ENCODE results near the gene ANKRD66.
"Not testable (repeated sequence)": the region's sequence is repeated elsewhere in the genome, so short reads cannot be mapped to it uniquely, and the experiment has no call there.

ANKRD66 gene

DNA sequence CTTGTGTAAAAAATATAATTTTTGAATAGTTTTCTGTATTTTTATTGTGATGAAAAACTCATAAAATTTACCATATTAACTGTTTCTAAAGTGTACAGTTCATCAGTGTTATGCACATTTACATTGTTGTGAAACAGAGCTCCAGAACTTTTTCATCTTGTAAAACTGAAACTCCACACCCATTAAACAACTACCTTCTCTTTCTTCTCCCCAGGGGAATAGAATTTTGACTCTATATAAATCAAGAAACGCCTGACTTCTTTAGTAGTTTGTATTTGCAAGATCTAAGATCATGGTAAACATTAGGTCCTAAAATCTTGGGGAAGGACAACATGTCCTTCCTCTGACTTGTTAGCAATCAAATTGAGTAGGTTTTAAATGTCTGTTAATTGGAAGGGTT is 9.1 kb downstream of the ANKRD66 start:
- DNase-seq (ENCODE audit: low read depth), result no peak

GRCh38 chr6:46756469-46757213 is 9.9 kb downstream of the ANKRD66 start:
- no peak for DNase-seq (ENCODE audit: low read depth)

DNA sequence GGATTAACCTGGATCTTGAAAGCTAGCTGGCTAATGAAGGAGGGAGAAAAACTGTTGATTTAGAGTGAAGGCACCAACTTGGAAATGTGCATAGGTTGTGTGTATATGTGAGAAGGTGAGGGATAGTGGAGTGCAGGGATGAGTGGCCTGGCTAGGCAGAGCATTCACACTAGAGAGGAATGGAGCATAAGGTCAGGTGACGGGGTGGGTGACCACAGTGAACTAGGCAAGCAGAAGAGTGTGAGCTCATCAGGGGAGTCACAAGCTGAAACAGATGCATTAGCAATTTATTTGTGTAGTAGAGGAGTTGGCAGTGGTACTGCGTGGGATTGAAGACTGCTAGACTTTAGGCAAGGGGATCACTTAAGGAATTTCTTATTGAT is 10.5 kb downstream of the ANKRD66 start:
- no peak for DNase-seq (ENCODE audit: low read depth)

- no peak for DNase-seq (ENCODE audit: low read depth)
Measured at GRCh38 chr6:46758960-46759753, 12.4 kb downstream of the ANKRD66 start.

DNA sequence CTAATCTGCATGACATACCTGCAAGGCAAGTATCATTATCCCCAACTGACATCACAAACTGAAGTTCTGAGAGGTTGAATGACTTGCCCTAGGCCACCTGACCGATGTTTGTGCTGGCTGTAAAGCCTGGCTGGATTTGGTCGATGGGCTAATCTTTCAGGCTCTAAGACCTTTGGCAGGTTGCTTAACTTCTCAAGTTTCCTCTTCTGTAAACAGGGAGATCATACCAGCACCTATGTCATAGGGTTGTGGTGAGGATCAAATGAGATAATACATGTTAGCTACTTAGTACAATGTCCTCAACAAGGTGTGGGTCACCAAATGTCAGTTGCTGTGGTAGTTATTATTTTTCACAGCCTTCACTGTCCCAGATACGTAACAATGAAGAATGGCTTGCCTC is 14.2 kb downstream of the ANKRD66 start:
- DNase-seq (ENCODE audit: low read depth), result no peak

- no peak for DNase-seq (ENCODE audit: low read depth)
Measured at GRCh38 chr6:46763466-46763865, 16.7 kb downstream of the ANKRD66 start.

DNA sequence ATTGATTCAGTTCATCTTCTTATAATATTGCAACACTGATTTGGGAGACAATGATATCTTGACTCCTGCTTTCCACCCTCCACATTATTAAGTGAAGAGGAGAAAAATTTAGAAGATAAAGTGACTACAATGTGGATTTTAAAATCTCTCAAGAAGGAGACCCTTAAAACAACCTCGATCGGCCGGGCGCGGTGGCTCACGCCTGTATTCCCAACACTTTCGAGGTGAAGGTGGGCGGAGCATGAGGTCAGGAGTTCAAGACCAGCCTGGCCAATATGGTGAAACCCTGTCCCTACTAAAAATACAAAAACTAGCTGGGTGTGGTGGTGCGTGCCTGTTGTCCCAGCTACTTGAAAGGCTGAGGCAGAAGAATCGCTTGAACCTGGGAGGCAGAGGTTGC is 17.5 kb downstream of the ANKRD66 start:
- not testable (repeated sequence) for DNase-seq (ENCODE audit: low read depth)

- DNase-seq (ENCODE audit: low read depth), result no peak
Measured at GRCh38 chr6:46764961-46765360, 18.2 kb downstream of the ANKRD66 start.

DNA sequence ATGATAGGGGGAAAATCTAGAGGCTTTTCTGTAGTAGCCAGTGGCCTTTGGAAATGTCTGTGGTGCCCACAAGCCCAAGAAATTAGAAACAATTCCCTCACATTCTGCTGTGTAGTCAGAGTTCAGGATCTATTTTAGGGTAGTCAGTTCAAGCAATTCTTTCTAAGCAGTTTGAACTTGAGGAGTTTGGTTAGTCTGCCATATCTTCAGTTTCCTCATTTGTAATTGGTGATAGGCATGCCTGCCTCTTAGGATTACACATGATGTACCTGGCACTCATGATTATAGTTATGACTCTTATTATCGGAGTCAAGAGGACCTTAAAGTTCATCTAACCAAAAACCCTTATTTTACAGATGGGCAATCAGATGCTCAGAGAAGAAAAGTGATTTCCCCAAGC is 25.3 kb downstream of the ANKRD66 start:
- DNase-seq (ENCODE audit: low read depth), result no peak

GRCh38 chr6:46772762-46773161 is 26.0 kb downstream of the ANKRD66 start:
- DNase-seq (ENCODE audit: low read depth), result no peak

- no peak for DNase-seq (ENCODE audit: low read depth)
Measured at GRCh38 chr6:46773201-46773855, 26.6 kb downstream of the ANKRD66 start.

GRCh38 chr6:46774736-46775135 is 28.0 kb downstream of the ANKRD66 start:
- DNase-seq (ENCODE audit: low read depth), result not testable (repeated sequence)

GRCh38 chr6:46776070-46776712 is 29.5 kb downstream of the ANKRD66 start:
- DNase-seq (ENCODE audit: low read depth), result no peak

DNA sequence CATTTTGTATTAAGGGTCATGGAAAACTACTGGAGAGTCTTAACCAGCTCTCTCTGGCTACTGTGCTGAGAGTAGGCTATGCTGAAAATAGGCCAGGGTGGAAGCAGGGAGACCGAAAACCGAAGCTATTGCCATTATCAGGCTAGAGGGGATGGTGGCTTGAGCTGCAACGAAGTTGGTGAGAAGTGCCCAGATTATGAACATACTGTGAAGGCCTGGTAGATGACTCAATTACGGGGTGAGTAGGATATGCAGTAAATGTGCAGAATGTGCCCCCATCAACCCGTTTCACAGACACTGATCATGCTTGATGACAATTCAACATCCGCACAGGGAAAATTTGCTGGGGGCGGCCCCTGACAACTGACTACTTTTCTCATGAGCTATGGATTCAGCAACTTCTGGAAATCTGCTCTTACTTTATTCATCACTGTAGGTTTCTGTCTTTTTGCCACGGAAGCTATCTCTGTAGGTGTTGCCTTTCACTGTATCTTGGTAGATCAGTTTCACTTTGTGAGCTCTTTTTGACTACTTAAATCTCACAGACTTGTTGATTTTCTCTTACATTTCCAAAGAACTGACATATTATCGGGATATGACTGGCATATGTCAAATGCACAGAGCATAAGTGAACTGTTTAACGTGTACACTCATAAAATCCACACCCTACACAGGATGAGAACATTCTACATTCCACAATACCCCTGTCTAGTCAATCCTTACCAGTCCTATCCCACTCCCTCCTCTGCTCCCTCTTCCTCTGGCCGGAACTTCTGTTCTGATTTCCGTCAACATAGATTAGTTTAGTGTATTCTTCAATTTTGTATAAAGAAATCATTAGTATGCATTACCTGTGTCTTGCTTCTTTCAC is 31.0 kb downstream of the ANKRD66 start:
- no peak for DNase-seq (ENCODE audit: low read depth)

- no peak for DNase-seq (ENCODE audit: low read depth)
Measured at GRCh38 chr6:46781478-46782378, 35.0 kb downstream of the ANKRD66 start.

- DNase-seq (ENCODE audit: low read depth), result no peak
Measured at GRCh38 chr6:46784535-46784934, 37.8 kb downstream of the ANKRD66 start.

DNA sequence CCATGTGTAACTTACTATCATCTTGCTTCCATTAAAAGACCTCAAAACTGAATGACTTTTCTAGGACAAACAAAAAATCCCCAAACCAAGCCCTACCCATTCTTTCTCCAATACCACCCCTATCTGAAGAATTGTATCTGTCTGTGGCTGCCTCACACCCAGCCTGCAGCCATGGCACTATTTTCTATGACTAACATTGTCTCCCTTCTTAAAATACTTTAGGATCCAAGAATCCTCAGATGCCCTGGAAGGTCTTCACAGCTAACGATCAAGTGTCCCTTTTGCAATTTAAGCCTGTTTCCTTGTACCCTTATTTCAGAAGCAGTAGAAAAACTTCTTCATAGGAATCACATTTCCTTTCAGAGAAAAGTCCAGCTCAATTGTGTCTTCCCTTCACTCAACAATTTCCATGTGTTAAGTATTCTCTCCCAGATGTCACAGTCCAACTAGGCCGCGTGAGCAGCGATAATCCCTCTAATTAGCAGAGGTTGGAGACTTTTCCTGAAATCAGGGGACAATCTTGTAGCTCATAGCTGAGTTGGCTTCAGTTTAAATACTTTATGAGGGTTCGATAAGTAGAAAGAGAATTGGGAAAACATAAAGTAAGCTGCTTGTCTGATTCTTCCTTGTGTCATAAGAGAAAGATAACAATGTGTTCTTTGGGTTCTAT is 41.3 kb downstream of the ANKRD66 start:
- DNase-seq (ENCODE audit: low read depth), result no peak

DNA sequence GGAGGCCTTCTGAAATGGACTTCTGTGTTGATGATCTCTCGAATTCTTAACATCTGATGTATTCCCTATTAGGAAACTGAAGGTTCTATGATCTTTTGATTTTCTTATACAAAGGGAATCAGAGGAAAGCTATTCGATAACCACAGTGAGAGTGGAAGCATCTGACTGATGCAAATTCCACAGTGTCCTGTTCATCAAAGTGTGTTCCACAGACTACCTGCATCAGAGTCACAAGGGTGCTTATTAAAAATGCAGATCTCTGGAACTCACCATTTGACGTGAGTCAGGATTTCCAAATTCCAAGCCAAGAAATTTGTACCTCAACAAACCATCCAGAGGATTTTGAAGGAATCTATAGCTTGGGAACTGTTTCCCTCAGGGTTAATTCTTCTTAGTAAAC is 42.1 kb downstream of the ANKRD66 start:
- DNase-seq (ENCODE audit: low read depth), result no peak

- no peak for DNase-seq (ENCODE audit: low read depth)
Measured at GRCh38 chr6:46789434-46790354, 43.0 kb downstream of the ANKRD66 start.

Data from activated T-helper 1 cell treated with Interleukin-2 at 50 U/mL for 16 hours (primary cell).